SU-DHL-6 (cell line): ENCODE data around the gene FCHSD1.

ENCODE experiments used
- H2AFZ ChIP-seq: fragments of 200-600 bp; sonication (generic); 2 replicates; pipeline ENCODE4 v1.6.1; 2014; ENCODE audit warnings: low read depth, mild to moderate bottlenecking, moderate library complexity, mixed read lengths, antibody characterized with exemption, low read length; ENCODE audit not compliant: severe bottlenecking
- H3F3A ChIP-seq: fragments of 200-600 bp; shearing (Covaris generic); 2 replicates; pipeline ENCODE4 v1.6.0; 2016; ENCODE audit warnings: antibody characterized with exemption, mild to moderate bottlenecking; ENCODE audit not compliant: insufficient read depth
- H3K27ac ChIP-seq: fragments of 200-600 bp; sonication (generic); 2 replicates; pipeline ENCODE4 v1.5.1; 2016; ENCODE audit warnings: low read depth, mild to moderate bottlenecking, low read length, moderate library complexity, mixed read lengths
- H3K27me3 ChIP-seq: fragments of 200-600 bp; sonication (generic), shearing (Covaris generic); 2 replicates; pipeline ENCODE4 v1.6.0; 2014; ENCODE audit warnings: mild to moderate bottlenecking, low read length
- H3K36me3 ChIP-seq: fragments of 200-600 bp; sonication (generic); 2 replicates; pipeline ENCODE4 v1.6.1; 2014; ENCODE audit warnings: mild to moderate bottlenecking, low read length, mixed read lengths
- H3K4me2 ChIP-seq: fragments of 300-600, 200-600 bp; shearing (Covaris generic), sonication (generic); 2 replicates; pipeline ENCODE4 v1.6.0; 2014; ENCODE audit warnings: low read length, low read depth, mild to moderate bottlenecking; ENCODE audit not compliant: poor library complexity, severe bottlenecking
- H3K4me3 ChIP-seq: fragments of 200-600 bp; sonication (generic); 2 replicates; pipeline ENCODE4 v1.5.1; 2014; ENCODE audit warnings: antibody characterized with exemption, low read length, mild to moderate bottlenecking, mixed read lengths; ENCODE audit not compliant: insufficient read depth, poor library complexity, severe bottlenecking
- H3K79me2 ChIP-seq: fragments of 200-600 bp; sonication (generic); 2 replicates; pipeline ENCODE4 v1.6.1; 2014; ENCODE audit warnings: mild to moderate bottlenecking, low read length, moderate library complexity; ENCODE audit not compliant: insufficient read depth
- H3K9ac ChIP-seq: fragments of 200-600 bp; sonication (generic); 2 replicates; pipeline ENCODE4 v1.7.0; 2014; ENCODE audit warnings: mild to moderate bottlenecking, low read length
- H3K9me2 ChIP-seq: fragments of 200-600 bp; sonication (generic); replicated peaks from 2 replicates; pipeline ENCODE4 v1.6.1; 2014; ENCODE audit warnings: low read length; ENCODE audit not compliant: insufficient read depth
- H3K9me3 ChIP-seq: fragments of 200-600 bp; sonication (generic); 2 replicates; pipeline ENCODE4 v1.6.1; 2014; ENCODE audit warnings: low read length, mixed read lengths; ENCODE audit not compliant: insufficient read depth
- H4K20me1 ChIP-seq: fragments of 200-600 bp; sonication (generic); 2 replicates; pipeline ENCODE4 v1.6.1; 2014; ENCODE audit warnings: low read depth, mild to moderate bottlenecking, antibody characterized with exemption, low read length, moderate library complexity, mixed read lengths
- EZH2phosphoT487 ChIP-seq: fragments of 200-600 bp; sonication (generic), shearing (Covaris generic); conservative IDR thresholded peaks from 2 replicates; pipeline ENCODE4 v1.6.1; 2018; ENCODE audit warnings: mild to moderate bottlenecking, antibody characterized with exemption, low read length, moderate library complexity, mixed read lengths
- TF ChIP-seq, protein P1 (sequence below): fragments of 200-600 bp; sonication (generic); IDR thresholded peaks from one replicate; pipeline ENCODE4 v1.5.1; 2017; ENCODE audit warnings: antibody characterized with exemption, mild to moderate bottlenecking, low read length, moderate library complexity; ENCODE audit not compliant: insufficient read depth, poor library complexity, severe bottlenecking

FCHSD1 gene

DNA sequence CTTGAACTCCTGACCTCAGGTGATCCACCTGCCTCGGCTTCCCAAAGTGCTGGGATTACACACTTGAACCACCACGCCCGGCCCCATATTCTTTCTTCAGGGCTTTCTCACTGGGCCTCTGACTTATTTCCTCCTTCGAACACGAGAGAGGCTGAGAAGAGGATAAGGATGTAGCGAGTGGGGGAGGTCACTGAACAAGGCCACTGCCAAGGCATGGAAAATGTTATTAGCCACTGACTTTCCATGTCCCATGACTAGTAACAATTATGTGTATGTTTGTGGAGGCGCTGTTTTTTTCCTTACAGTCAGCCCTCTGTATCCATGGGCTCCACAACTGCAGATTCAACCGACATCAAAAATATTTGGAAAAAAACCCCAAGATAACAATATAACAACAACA, 12.3 kb upstream of the FCHSD1 start:
- no peak overlapping the region for H2AFZ ChIP-seq
- no peak overlapping the region for H3K9ac ChIP-seq
- no peaks in the 10 kb centered on the region for H3K9me3 ChIP-seq
- no peaks in the 10 kb centered on the region for H3K79me2 ChIP-seq
- H3K4me2 ChIP-seq: no peak overlapping the region
- no peak overlapping the region for H3K4me3 ChIP-seq
- H4K20me1 ChIP-seq: no peaks in the 10 kb centered on the region
- no peak for TF ChIP-seq EZH2phosphoT487
- TF ChIP-seq, protein P1, sequence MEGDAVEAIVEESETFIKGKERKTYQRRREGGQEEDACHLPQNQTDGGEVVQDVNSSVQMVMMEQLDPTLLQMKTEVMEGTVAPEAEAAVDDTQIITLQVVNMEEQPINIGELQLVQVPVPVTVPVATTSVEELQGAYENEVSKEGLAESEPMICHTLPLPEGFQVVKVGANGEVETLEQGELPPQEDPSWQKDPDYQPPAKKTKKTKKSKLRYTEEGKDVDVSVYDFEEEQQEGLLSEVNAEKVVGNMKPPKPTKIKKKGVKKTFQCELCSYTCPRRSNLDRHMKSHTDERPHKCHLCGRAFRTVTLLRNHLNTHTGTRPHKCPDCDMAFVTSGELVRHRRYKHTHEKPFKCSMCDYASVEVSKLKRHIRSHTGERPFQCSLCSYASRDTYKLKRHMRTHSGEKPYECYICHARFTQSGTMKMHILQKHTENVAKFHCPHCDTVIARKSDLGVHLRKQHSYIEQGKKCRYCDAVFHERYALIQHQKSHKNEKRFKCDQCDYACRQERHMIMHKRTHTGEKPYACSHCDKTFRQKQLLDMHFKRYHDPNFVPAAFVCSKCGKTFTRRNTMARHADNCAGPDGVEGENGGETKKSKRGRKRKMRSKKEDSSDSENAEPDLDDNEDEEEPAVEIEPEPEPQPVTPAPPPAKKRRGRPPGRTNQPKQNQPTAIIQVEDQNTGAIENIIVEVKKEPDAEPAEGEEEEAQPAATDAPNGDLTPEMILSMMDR: no peak
- H3K27me3 ChIP-seq: no peaks in the 10 kb centered on the region
- no peaks in the 10 kb centered on the region for H3K36me3 ChIP-seq
- no peak overlapping the region for H3K27ac ChIP-seq
- no peaks in the 10 kb centered on the region for H3K9me2 ChIP-seq
- no peaks in the 10 kb centered on the region for H3F3A ChIP-seq

GRCh38 chr5:141662028-141662427, 10.8 kb upstream of the FCHSD1 start:
- Histone ChIP-seq H3K79me2 (no peaks in the 10 kb centered on the region), H3K27me3 (no peaks in the 10 kb centered on the region), H3K4me2 (no peak overlapping the region), H4K20me1 (no peaks in the 10 kb centered on the region), H3F3A (no peaks in the 10 kb centered on the region), H3K9me2 (no peaks in the 10 kb centered on the region), H3K9me3 (no peaks in the 10 kb centered on the region), H3K36me3 (no peaks in the 10 kb centered on the region), H3K9ac (no peak overlapping the region), H3K27ac (no peak overlapping the region), H2AFZ (no peak overlapping the region), H3K4me3 (no peak overlapping the region)
- TF ChIP-seq, protein P1: no peak
- TF ChIP-seq EZH2phosphoT487: no peak

GRCh38 chr5:141657937-141658545, 6.8 kb upstream of the FCHSD1 start:
- Histone ChIP-seq H3K27me3 (no peaks in the 10 kb centered on the region), H3K9ac (no peak overlapping the region), H3K9me2 (no peaks in the 10 kb centered on the region), H3K9me3 (no peaks in the 10 kb centered on the region), H3K79me2 (no peaks in the 10 kb centered on the region), H3K4me2 (no peak overlapping the region), H3F3A (no peaks in the 10 kb centered on the region), H3K27ac (no peak overlapping the region), H2AFZ (no peak overlapping the region), H4K20me1 (no peaks in the 10 kb centered on the region), H3K4me3 (no peak overlapping the region), H3K36me3 (no peaks in the 10 kb centered on the region)
- TF ChIP-seq, protein P1: no peak
- TF ChIP-seq EZH2phosphoT487: no peak
